Middle frontal gyrus (tissue), 1 donor: Measurements from ENCODE around the gene HSBP1L1.

Experiments
- DNase-seq: peaks from one replicate; pipeline ENCODE4 v3.0.0-alpha.2; 2015; ENCODE audit warnings: low spot score; ENCODE audit errors: extremely low spot score

HSBP1L1 gene

DNA sequence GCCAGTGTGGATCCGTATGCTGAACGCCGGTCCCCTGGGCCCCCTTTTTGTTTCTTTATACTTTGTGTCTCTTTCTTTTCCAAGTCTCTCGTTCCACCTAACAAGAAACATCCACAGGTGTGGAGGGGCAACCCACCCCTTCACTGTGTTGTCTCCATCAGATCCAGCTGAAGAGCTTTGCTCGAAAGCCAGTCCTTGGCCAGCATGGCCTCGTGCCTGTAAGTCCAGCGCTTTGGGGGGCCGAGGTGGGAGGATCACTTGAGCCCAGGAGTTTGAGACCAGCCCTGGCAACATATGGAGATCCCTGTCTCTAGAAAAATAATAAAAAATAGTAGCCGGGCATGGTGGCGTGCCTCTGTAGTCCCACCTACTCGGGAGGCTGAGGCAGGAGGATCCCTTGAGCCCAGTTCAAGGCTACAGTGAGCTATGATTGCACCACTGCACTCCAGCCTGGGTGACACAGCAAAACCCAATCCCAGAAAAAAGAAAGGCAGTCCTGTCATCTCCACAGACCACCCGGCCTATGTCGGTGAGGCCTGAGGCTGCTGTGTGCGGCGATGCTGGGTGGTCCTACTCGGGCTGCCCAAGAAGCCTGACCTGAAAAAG, 3.4 kb upstream of the HSBP1L1 start:
- DNase-seq, result no peak

DNA sequence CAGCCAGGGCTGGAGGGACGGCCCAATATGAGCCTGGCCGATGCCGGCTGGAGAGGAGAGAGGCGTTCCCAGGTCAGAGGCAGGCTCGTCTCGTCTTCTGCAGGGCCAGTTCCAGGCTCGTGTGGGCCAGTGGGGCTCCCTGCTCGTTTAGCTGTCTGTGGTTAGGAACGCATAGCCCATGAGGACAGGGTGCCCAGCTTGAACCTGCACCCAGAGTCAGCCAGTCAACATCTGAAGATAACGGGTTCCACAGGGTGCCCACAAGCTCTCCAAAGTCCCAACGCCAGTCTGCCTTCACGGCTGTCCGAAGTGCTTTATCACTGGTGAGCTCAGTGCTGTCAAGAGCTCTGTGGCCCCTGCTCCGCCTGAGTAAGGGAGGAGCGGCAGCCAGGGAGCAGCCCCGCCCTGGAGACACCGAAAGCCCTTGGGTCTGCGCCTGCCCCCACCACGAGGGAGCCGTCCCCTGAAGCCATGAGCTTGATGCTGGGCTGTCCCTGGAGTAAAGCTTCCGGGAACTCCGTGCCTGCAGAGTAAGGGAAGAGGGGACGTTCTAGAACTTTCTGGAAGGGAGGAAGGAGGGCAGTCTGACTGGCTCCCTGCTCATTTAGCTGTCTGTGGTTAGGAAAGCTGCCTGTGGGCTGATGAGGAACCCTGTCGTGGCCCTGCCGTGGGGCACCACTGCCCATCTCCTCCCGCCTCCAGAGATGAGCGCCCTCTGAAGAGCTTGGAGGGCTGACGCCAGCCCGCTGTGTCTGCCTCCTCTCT, 2.7 kb upstream of the HSBP1L1 start:
- no peak for DNase-seq

DNA sequence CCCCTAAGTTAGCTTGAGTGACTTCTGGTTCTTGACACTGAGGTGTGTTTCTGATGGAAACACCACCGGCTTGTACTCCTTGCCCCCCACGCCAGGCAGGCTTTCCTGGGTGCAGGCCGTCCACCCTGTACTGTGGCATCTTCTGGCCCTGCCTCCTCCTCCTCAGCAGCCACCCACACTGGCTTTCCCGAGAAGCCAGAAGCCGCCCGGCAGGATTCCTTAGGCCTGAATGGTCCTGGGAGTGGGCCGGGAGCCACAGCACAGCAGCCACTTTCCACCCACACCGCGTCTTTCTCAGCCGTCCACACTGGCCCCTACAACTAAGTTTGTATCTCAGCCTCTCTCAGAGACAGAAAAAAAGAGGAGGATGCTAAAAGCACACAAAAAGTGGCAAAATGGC, 2.1 kb upstream of the HSBP1L1 start:
- no peak for DNase-seq

DNA sequence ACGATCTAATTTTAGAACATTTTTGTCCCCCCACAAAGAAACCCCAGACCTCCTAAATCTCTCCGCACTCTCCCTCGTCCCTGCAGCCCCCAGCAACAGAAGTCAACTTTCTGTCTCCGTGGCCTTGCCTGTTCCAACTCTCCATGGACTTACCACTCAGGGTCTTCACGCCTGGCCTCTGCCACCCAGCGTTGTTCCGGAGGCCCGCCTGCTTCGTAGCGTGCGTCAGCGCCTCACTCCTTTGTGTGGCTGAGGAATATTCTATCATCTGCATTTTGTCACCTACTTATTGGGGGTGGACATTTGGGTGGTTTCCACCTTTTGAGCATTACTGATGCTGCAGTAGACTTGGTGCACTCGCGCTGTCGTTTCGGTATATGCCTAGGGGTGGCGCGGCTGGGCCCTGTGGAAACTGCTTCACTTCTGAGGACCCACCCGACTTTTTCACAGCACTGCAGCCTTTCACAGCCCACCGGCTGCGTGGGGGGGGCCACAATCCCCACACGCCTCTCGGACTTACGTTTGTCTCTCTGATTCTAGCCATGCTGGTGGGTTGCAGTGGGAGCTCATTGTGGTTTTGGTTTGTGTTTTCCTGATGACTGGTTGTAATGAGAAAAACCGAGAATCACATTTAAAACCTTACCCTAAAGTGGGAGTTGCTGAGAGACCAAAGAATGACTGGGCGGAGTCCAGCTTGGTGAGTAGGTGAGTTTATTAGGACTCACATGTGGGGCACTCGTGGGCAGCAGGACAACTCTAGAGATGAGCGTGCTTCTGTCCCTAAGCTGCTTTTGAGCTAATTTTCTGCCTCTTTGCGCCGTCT, 1.4 kb upstream of the HSBP1L1 start:
- DNase-seq, result no peak

DNA sequence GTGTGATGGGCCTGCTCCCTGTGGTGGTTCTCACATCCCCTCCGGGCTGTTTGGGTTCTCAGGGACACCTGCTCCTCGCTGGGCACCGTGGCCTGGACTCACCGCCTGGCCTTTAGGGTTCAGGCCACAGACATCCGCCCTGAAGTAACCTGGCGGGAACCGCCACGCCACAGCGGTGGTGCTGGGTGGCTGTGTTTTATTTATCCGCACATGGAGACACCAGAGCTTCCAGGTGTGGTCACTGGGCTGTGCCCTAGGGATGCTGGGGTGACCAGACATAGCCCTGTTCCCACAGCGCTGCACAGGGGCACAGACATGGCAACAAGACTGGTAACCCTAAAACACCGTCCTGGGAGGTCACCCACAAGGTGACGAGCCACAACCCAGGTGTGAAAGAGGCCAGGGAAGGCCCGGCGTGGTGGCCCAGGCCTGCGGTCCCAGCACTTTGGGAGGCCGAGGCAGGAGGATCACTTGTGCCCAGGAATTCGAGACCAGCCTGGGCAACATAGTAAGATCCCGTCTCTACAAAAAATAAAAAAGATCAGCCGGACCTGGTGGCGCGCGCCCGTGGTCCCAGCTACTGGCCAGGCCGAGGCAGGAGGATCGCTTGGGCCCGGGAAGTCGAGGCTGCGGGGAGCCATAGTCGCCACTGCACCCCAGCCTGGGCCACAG, 649 bp upstream of the HSBP1L1 start:
- DNase-seq, result no peak

DNA sequence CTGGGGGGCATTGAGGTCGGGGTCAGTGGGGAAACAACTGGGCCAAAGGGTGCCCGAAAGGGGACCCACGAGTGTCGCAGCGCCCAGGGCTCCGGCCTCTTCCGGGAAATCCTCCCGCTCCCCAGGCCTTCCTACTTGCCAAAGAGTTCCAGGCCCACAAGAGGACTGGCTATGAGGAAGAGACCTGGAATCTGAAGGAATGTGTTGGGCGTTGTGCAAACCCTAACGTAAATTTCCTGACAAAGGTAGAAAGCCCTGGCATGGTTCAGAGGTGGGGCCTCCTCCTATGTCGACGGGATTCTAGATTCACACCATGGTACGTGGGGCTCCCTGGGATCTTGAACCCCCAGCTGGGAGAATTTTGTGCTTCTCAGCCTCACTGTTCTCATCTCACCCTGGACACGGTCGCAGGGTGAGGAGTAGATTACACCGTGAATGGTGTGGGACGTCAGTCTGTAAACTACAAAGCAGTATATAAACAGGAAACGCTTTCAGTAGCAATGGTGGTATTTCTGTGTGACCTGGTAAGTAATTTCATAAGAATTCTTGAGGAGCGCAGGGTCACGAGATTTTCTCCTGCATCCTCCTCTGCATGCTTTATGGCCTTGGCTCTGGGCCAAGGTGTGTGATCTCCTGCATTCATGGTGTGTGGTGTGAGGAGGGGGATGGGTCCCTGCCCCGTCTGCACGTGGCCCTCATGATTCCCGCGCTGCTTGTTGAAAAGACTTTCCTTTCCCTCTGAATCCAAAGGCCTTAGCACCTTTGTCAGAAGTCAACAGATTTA, 868 bp downstream of the HSBP1L1 start:
- no peak for DNase-seq

DNA sequence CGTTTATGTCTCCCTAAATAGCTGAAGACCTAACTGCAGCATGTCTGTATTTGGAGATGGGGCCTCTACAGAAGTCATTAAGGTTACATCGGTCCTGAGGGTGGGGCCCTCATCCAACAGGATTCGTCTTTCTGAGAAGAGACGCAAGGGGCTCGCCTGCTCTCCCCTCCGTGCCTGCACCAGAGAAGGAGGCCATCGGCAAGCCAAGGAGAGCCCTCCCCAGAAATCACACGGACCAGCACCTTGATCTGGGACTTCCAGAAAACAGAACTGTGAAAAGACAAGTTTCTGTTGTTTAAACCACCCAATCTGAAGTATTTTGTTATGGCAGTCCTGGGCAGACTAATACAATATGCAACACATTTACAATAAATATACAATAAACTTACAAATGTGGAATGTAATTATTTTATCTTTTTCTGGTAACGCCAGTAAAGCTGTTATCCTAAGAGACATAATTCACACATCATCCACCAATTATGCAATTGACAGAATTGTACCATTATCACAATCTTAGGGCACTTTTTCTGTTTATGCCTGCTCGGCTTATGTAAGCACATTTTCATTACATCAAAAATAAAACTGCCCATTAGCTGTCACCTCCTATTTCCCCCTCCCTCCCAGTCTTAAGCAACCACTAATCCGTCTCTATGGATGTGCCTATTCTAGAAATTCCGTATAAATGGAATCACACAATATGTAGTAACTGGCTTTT, 6.1 kb downstream of the HSBP1L1 start:
- DNase-seq, result no peak

DNA sequence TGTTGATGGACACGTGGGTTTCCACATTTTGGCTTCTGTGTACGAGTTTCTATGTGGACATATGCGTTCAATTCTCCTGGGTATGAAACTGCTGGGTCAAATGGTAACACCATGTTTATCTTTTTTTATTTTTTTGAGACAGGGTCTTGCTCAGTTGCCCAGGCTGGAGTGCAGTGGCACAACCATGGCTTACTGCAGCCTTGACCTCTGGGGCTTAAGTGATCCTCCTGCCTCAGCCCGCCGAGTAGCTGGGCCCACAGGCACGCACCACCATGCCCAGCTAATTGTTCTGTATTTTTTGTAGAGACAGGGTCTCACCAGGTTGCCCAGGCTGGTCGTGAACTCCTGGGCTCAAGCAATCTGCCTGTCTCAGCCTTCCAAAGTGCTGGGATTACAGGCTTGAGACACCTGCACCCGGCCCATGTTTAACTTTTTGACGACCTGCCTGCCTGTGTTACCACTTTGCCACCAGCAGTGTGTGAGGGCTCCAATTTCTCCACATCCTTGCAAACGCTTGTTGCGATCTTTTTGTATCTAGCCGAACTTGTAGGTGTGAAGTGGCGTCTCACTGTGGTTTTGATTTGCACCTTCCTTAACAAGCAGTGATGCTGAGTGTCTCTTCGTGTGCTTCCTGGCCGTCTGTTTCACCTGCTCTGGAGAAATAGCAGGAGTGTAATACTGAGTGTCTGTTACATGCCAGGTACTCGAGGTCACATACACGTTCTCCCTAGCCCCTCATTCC, 6.9 kb downstream of the HSBP1L1 start:
- no peak for DNase-seq

DNA sequence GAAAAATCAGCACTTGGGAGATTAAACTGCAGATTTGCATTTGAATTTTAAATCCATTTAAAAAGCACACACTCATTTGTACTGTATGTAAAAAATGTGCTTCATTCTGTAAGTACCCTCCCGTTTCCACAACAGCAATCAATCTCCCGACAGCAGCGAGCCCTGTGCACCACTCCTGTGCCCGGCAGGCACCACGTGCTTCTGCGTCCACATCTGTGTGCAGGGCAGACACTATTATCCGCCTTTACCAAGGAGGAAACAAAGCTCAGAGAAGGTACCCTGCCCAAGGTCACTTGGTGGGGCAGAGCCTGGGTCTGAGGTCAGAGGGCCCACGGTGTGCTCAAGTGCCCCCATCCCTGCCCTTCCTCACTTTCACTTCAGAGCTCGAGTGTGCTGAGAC, 7.5 kb downstream of the HSBP1L1 start:
- no peak for DNase-seq

DNA sequence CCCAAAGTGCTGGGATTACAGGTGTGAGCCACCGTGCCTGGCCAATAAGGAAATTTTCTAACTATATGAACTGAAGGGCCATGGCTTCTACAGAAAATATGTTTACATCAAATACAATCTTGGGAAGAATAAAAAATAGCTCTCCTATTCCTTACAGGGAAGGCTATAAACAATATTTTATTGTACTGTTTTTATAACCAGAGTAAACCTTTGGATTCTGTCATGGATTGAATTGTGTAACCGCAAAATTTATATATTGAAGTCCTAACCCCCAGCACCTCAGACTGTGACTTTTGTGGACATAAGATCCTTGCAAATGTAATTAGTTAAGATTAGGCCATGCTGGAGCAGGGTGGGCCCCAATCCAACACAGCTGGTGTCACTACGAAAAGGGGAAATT, 8.3 kb downstream of the HSBP1L1 start:
- DNase-seq, result no peak

DNA sequence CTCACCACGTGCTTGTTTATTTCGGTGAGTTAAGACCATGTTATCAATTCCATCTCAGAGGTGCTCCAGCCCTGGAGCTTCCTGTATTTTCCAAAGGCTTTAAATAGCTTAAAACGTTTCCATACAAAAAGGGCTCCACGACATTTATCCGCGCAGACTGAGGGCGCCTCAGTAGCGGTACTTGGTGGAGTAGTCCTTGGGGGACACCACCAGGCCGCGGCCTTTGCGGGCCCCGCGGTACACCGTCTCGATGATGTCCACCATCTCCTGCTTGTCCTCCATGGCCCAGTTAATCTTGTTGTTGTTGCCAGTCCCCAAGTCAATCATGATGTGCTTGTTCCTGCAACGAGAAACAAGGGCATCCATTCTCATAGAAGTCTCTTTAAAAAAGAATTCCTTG, 9.1 kb downstream of the HSBP1L1 start:
- no peak for DNase-seq

DNA sequence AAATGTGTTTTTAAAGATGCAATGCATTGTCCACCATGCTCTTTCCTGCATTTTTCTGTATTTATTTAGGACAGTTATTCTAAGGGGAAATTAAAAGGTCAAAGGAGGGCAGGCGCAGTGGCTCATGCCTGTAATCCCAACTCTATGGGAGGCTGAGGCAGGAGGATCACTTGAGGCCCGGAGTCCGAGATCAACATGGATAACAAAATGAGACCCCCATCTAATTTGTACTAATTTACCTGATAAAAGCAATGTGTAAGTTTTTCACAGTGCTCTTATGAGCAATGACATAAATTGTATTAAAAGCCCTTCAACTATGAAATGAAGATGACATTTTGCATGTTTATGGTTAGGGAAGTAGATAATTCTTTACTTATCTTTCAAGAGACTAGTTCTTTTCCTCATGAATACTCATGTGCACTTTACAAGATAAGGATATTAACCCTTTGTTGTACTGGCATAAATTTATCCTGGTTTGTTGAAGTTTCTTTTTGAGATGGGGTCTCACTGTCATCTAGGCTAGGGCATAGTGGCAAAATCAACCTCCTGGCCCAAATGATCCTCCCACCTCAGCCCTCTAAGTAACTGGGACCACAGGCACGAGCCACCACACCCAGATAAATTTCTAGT, 9.7 kb downstream of the HSBP1L1 start:
- DNase-seq, result no peak

DNA sequence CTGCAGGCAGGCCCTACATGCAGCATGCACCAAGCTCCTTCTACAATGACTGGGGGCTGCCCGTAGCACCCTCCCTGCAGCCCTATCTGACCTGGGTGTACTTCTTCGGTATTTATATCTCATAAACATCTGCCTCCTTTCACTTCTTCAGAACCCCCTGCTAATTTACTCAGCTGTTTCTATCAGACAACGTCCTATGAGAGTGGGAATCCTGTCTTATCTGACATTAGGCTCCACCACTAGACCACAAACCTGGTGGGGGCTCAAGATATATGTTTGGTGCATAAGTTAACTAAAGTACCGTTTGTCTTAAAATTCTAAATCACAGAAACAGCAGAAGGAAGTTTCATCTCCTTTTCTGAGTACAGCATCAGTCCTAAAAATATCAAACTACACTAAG, 10.6 kb downstream of the HSBP1L1 start:
- no peak for DNase-seq

DNA sequence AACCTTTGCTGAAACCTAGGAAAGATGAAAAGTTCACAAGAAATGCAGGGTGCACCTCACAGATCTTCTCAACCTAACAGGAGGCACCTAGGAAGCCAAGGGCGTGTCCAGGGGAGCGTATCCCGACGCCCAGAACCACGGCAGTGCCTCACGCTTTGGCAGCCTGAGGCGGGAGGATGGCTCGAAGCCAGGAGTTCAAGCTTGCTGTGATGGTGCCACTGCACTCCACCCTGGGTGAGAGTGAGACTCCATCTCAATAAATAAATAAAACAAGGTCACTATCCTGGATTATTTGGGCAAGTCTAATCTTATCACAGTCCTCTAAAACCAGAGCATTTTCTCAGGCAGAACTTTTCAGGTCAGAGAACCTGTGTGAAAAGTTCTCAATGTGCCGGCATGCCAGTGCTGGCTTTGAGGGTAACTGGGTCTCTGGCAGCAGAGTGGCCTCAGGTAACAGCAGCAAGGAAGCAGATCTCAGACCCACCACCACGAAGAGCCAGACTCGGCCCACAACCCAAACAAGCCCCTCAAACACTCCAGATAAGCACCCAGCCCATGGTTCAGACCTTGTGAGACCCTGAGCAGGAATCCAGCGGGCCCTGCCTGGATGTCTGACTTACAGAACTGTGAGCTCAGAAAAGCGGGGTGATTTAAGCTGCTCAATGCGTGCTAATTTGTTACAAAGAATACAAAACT, 11.7 kb downstream of the HSBP1L1 start:
- DNase-seq, result no peak

DNA sequence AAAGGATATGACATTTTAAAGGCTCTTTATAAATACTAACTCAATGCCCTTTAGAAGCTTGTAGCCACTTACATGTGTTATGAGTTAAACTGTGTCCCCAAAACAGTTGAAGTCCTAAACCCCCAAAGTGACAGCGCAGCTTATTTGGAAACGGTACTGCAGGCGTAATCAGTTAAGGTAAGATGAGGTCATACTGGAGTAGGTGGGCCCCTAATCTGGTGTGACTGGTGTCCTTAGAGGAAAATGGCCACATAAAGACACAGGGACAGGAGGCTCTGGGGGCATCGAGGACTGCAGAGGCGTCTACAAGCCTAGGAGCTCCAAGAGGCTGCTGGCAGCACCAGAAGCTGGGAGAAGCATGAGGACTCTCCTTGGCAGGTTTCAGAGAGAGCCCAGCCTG, 15.4 kb downstream of the HSBP1L1 start:
- no peak for DNase-seq

DNA sequence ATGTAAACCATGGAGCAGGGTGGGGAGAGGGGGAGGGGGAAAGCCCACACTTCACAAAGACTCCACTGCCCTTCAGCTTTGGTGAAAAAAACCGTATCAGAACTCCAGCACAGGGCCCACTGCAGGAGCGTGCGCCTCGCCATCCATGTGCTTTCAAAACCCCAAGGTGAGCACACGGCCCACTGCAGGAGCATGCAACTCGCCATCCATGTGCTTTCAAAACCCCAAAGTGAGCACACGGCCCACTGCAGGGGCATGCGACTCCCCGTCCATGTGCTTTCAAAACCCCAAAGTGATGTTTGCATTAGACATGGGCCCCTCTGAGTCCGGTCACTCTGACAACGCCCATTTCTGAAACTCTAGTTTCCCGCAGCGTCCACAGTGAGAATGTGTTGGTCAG, 16.1 kb downstream of the HSBP1L1 start:
- no peak for DNase-seq

DNA sequence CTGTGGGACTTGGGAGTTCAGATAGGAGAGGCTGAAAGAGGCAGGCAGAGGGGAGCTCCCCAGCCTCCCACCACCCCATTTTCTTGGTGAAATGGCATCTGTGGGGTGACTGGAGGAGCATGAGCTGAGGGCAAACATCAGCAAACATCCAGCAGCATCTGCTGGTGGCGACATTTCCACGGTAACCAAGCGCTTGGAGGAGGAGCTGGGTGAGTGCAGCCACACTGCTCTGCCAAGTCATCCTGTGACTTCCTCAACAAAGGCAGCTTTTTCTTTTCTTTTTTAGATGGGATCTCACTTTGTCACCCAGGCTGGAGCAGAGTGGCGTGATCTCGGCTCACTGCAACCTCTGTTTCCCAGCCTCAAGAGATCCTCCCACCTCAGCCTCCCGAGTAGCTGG, 18.3 kb downstream of the HSBP1L1 start:
- no peak for DNase-seq

DNA sequence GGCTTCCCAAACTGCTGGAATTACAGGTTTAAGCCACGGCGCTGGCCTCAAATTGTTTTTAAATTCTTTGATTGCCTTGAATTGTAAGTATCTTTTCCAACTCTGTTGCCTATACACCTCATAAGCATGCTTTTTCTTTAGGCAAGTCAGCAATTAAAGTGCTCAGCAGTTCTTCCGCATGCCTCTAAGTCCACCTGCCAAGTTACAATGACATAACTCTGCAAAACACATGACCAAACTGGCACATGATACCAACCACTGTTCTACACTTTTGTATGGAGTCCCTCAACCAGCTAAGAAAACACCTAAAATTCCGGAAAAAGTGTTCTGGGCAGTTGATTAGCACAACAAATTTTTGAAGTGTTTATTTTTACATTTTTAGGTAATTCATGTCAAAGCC, 18.8 kb downstream of the HSBP1L1 start:
- DNase-seq, result no peak

DNA sequence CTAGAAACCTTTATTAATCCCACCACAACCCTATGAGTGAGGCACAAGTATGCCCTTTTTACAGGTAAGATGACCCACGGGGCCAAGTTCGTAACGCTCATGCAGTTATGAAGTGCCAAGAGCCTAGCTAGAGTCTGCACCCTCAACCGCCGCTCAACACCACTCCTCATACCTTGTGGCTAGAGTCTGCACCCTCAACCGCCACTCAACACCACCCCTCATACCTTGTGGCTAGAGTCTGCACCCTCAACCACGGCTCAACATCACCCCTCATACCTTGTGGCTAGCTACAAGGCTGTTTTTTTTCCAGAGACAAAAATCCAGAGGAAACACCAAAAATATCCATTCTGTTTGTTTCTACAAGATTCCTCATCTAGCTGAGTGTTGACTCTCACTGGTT, 19.4 kb downstream of the HSBP1L1 start:
- DNase-seq, result no peak
